CD4-positive, alpha-beta T cell treated with Interleukin-15 for 4 hours (primary cell): ENCODE data around the gene KRT74.

Source experiments
- DNase-seq: peaks from one replicate; pipeline ENCODE4 v3.0.0-alpha.2; 2020; ENCODE audit warnings: low spot score

The KRT74 gene

DNA sequence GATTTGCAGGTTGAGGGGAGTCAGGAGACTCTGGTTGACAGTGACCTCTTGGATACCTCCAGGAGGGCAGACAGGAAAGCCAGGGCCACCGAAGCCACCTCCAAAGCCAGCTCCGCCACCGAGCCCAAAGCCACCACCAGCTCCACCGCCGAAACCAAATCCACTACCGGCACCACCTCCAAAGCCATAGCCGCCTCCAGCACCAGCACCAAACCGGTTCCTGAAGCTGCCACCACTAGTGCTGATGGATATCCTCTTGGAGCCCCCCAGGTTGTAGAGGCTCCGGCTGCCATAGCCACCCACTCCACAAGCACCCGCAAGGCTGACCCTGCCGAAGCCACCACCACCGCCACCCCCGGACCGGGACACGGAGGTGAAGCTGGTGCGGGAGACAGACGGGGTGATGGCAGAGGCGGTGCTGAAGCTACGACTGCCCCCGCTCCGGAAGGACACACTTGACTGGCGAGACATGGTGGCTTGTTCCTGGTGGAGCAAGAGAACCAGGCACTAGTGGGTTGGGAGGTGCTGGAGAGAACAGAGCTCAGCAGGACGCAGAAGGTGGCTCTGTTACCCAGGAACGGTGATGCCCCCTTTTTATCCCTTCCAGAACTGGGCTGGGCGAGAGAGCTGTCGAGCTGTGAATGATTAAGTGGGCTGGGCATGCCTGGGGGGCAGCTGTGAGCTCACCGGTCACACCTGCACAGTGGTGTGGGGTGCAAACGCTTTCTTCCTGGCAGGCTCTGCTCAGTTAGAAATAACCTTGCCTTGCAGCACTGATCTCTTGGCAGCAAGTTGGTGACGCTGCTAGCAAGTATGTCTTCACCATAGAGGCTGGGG lies 53.6 kb downstream of the KRT74 start, which contains the start of gene KRT5:
Gene KRT5 (minus strand): TSS at position 569 of the 837 bp plus-strand sequence. CDS start 98 bp downstream, at position 471.
- no peak for DNase-seq

DNA sequence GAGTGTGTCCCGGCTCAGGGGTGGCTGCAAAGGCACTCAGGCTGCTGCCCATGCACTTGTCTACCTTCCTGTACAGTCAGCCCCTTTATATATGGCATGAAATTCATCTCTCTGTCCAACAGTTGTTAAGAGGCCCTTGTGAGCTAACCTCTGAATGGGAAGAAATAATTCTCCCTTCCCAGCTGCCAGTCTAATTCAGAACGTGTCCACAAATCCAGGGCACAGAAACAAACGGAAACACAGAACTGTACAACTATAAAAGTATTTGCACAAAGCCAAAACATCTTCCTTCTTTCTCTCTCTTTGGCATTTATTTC lies 54.3 kb downstream of the KRT74 start:
- no peak for DNase-seq

DNA sequence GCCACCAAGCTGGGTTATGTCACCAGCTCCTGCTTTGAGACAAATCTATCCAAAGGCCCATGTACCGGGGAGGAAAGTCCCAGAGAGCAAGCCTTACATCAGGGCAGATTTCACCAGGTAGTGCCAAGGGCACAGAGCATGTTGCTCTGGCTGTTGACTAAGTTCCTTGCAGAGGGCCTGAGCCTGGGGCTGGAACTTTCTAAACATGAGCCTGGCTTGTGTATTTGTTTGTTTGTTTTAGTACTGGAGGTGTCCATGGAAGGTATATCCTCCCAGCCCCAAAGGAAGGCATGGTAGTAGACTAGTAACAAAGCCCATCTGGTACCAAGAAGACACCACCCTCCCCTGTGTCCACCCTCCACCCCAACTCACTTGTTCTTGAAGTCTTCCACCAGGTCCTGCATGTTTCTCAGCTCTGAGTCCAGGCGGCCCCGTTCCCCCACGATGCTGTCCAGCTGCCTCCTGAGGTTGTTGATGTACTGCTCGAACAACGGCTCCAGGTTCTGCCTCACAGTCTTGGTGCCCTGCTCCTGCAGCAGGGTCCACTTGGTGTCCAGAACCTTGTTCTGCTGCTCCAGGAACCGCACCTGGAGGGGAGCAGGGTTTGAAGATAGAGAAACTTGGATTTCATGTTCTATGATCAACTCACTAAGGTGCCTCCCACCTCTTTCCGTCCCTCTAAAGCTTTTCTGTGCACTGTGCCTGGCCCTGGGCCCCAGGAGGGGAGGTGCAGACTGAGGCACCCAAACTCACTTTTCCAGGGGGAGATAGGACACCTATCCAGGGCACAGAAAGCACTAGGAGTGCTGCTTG lies 54.9 kb downstream of the KRT74 start:
- DNase-seq = no peak

DNA sequence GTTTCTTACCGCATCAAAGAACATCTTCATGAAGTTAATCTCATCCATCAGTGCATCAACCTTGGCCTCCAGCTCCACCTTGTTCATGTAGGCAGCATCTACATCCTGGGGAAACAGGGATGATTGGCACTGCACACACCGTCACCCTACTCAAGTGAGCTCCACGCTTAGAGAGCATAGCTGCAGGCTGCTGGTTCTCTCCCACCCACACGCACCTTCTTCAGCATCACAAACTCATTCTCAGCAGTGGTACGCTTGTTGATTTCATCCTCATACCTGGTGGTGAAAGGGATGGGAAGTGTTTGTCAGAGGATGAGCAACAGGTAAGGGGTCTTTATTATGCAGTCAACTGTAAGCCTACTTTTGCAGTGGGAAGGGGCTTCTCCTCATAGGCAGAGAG lies 55.8 kb downstream of the KRT74 start:
- no peak for DNase-seq

DNA sequence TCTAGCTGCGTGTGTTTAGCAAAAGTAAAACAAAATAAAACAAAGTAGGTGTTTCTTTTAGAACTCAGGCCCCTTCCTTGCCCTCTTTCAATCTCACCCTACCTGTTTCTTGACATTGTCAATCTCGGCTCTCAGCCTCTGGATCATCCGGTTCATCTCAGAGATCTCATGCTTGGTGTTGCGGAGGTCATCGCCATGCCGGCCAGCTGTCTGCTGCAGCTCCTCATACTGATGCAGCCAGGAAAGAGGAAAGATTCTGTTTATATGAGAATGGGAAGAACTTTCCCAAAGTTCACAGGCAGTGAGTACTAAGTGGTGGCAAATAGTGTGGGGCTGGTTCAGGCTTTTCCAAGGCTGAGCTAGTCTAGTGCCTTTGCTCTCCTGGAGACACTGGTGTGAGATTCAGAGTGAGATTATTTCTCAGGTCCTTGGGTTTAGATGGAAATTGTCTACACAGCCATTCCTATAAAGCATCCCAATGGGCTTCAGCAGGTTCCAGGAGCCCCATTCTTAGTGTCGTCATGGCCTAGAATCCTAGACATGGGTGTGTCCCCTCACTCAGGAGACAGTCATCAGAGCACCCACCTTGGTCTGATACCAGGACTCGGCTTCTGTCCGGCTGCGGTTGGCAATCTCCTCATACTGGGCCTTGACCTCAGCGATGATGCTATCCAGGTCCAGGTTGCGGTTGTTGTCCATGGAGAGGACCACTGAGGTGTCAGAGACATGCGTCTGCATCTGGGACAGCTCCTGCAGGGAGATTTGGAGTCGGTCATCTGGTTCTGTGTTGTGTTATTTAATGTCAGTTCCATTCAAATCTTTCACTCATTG lies 56.4 kb downstream of the KRT74 start:
- no peak for DNase-seq

DNA sequence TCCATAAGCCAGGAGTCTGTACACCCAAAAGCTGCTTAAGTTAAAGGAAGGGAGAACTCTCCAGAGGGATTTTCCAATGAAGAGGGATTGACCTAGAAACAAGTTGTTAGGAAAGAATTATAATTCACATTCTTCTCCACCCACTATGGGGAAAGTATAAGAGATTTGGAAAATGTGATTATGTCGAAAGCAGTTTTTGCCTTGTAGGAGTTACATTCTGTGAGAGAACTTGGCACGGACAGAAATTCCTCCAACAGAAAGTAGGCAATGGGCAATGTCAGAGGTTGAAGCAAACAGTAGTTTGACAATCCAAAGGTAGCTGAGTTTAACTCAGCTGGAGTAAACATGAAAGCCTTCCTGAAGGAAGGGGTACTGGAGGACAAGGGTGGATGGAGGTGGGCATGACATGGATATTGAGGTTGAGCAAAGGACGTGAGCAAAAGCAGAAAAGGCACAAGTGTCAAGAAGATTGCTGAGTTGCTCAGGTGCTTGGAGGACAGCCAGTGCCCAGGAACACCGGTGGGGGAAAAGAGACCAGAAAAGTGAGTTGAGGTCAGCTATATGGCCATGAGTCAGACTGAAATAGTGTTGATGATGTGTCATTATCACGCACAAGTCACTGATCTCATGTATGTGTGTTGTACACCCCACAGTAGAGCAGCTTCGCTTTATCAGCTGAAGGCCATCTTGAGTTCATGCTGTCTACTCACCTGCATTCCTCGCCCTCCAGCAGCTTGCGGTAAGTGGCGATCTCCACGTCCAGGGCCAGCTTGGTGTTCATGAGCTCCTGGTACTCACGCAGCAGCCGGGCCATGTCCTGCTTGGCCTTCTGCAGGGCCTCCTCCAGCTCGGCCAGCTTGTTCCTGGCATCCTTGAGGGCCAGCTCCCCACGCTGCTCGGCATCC lies 57.5 kb downstream of the KRT74 start:
- DNase-seq = no peak
